ENCODE data around the gene KRT85.

KRT85 gene

DNA sequence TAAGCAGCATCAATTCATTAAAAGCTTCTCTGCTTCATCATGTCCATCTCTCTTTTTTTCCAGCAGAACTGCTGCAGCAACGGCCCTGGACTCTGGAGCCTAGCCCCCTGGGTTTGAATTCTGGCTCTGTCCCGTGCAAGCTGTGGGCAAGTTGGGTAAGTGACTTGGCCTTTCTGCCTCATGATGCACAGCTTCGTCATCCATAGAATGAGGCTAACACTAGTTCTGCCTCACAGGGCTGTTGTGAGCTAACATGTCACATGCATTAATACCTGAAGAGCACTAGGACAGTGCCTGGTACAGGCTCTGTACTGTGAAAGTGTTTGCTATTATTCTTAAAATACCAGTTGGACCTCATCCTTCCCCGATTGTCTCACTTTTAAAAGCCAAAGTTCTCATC, 34.6 kb upstream of the KRT85 start:
- Histone ChIP-seq H3K36me3 (ENCODE audit: control insufficient read depth in 2 of 2, insufficient read depth in 1 of 2, low read length in 2 of 2) (no peaks in the 10 kb centered on the region), H3K9me3 (ENCODE audit: control insufficient read depth, insufficient read depth, low read depth, low read length) (no peaks in the 10 kb centered on the region), H3K4me3 (ENCODE audit: low read depth, low read length) (no peak overlapping the region), H3K27ac (ENCODE audit: extremely low read depth, low read depth, low read length) (no peak overlapping the region), H3K4me1 (ENCODE audit: control insufficient read depth, insufficient read depth, low read length) (no peaks in the 10 kb centered on the region)
- CTCF ChIA-PET: interaction anchor here (0.6 to 1.2 kb wide), 3 partner anchors 12 to 460 kb away, joined by 3 to 4 read pairs (median 3); no protein-coding TSS in a partner anchor
- TF ChIP-seq WT1 (tag by site-specific recombination; IDR thresholded peaks at IDR 0.05): no peak
- no peak for TF ChIP-seq ZBTB21 (tag by site-specific recombination; IDR thresholded peaks at IDR 0.05)
- TF ChIP-seq ZNF785 (tag by site-specific recombination; IDR thresholded peaks at IDR 0.05): no peak
- TF ChIP-seq, protein P1, sequence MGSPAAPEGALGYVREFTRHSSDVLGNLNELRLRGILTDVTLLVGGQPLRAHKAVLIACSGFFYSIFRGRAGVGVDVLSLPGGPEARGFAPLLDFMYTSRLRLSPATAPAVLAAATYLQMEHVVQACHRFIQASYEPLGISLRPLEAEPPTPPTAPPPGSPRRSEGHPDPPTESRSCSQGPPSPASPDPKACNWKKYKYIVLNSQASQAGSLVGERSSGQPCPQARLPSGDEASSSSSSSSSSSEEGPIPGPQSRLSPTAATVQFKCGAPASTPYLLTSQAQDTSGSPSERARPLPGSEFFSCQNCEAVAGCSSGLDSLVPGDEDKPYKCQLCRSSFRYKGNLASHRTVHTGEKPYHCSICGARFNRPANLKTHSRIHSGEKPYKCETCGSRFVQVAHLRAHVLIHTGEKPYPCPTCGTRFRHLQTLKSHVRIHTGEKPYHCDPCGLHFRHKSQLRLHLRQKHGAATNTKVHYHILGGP (tag by site-specific recombination; IDR thresholded peaks at IDR 0.05): no peak
- TF ChIP-seq ZFP41 (tag by site-specific recombination; IDR thresholded peaks at IDR 0.05; ENCODE audit: borderline replicate concordance): no peak
- TF ChIP-seq ZNF24 (tag by site-specific recombination; IDR thresholded peaks at IDR 0.05): no peak
- no peak for TF ChIP-seq ZNF202 (tag by site-specific recombination; IDR thresholded peaks at IDR 0.05; ENCODE audit: borderline replicate concordance)
- no peak for TF ChIP-seq ZSCAN16 (tag by site-specific recombination; IDR thresholded peaks at IDR 0.05)
- TF ChIP-seq ZFP3 (tag by site-specific recombination; IDR thresholded peaks at IDR 0.05; ENCODE audit: low read depth): no peak
- TF ChIP-seq SP3 (tag by site-specific recombination; IDR thresholded peaks at IDR 0.05): no peak
- TF ChIP-seq ZNF777 (tag by site-specific recombination; IDR thresholded peaks at IDR 0.05; ENCODE audit: borderline replicate concordance): no peak
- TF ChIP-seq ZNF239 (tag by site-specific recombination; IDR thresholded peaks at IDR 0.05): no peak
- no peak for TF ChIP-seq SCRT1 (tag by site-specific recombination; IDR thresholded peaks at IDR 0.05; ENCODE audit: borderline replicate concordance)
- TF ChIP-seq MEIS1 (CRISPR knock-in tag; IDR thresholded peaks at IDR 0.05; ENCODE audit: borderline replicate concordance): no peak
- POLR2A ChIA-PET: no interaction called here

DNA sequence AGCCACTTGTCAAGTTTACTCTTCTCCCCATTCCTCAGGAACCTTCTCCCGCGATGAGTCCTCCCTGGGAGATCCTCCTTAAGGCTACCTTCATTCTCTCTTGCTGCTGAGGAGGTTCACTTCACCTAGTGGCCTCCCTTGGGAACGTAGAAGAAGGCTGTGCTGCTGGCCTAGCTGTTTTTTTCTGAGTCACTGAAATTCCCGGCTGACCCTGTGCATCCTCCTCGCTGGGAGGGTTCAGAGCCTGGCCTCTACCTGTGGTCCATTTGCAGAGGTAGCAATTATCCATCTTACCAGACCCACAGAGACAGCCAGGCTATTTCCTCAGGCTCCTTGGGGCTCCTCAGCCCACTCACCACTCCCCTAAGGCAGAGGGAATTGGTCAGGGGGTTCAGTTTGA, 34.2 kb upstream of the KRT85 start:
- Histone ChIP-seq H3K9me3 (ENCODE audit: control insufficient read depth, insufficient read depth, low read depth, low read length) (no peaks in the 10 kb centered on the region), H3K27ac (ENCODE audit: extremely low read depth, low read depth, low read length) (no peak overlapping the region), H3K4me3 (ENCODE audit: low read depth, low read length) (no peak overlapping the region), H3K36me3 (ENCODE audit: control insufficient read depth in 2 of 2, insufficient read depth in 1 of 2, low read length in 2 of 2) (no peaks in the 10 kb centered on the region), H3K4me1 (ENCODE audit: control insufficient read depth, insufficient read depth, low read length) (no peaks in the 10 kb centered on the region)
- CTCF ChIA-PET: interaction anchor here (0.7 to 1.2 kb wide), 6 partner anchors 12 to 477 kb away, joined by 3 to 7 read pairs (median 4); no protein-coding TSS in a partner anchor
- POLR2A ChIA-PET: no interaction called here
- no peak for TF ChIP-seq ZBTB17 (tag by site-specific recombination; IDR thresholded peaks at IDR 0.05)
- no peak for TF ChIP-seq MYNN (tag by site-specific recombination; IDR thresholded peaks at IDR 0.05; ENCODE audit: borderline replicate concordance)
- TF ChIP-seq ZNF266 (tag by site-specific recombination; IDR thresholded peaks at IDR 0.05; ENCODE audit: low read depth): no peak
- TF ChIP-seq, protein P2, sequence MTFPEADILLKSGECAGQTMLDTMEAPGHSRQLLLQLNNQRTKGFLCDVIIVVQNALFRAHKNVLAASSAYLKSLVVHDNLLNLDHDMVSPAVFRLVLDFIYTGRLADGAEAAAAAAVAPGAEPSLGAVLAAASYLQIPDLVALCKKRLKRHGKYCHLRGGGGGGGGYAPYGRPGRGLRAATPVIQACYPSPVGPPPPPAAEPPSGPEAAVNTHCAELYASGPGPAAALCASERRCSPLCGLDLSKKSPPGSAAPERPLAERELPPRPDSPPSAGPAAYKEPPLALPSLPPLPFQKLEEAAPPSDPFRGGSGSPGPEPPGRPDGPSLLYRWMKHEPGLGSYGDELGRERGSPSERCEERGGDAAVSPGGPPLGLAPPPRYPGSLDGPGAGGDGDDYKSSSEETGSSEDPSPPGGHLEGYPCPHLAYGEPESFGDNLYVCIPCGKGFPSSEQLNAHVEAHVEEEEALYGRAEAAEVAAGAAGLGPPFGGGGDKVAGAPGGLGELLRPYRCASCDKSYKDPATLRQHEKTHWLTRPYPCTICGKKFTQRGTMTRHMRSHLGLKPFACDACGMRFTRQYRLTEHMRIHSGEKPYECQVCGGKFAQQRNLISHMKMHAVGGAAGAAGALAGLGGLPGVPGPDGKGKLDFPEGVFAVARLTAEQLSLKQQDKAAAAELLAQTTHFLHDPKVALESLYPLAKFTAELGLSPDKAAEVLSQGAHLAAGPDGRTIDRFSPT (tag by site-specific recombination; IDR thresholded peaks at IDR 0.05): no peak
- TF ChIP-seq ZNF211 (tag by site-specific recombination; IDR thresholded peaks at IDR 0.05; ENCODE audit: low read depth): no peak
- TF ChIP-seq, protein P3, sequence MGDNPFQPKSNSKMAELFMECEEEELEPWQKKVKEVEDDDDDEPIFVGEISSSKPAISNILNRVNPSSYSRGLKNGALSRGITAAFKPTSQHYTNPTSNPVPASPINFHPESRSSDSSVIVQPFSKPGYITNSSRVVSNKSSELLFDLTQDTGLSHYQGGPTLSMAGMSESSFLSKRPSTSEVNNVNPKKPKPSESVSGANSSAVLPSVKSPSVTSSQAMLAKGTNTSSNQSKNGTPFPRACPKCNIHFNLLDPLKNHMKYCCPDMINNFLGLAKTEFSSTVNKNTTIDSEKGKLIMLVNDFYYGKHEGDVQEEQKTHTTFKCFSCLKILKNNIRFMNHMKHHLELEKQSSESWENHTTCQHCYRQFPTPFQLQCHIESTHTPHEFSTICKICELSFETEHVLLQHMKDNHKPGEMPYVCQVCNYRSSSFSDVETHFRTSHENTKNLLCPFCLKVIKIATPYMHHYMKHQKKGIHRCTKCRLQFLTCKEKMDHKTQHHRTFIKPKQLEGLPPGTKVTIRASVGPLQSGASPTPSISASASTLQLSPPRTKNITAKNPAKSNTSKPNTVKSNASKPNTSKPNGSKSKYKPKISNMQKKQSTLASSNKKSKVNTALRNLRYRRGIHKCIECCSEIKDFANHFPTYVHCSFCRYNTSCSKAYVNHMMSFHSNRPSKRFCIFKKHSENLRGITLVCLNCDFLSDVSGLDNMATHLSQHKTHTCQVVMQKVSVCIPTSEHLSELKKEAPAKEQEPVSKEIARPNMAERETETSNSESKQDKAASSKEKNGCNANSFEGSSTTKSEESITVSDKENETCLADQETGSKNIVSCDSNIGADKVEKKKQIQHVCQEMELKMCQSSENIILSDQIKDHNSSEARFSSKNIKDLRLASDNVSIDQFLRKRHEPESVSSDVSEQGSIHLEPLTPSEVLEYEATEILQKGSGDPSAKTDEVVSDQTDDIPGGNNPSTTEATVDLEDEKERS (tag by site-specific recombination; IDR thresholded peaks at IDR 0.05): no peak
- TF ChIP-seq, protein P4, sequence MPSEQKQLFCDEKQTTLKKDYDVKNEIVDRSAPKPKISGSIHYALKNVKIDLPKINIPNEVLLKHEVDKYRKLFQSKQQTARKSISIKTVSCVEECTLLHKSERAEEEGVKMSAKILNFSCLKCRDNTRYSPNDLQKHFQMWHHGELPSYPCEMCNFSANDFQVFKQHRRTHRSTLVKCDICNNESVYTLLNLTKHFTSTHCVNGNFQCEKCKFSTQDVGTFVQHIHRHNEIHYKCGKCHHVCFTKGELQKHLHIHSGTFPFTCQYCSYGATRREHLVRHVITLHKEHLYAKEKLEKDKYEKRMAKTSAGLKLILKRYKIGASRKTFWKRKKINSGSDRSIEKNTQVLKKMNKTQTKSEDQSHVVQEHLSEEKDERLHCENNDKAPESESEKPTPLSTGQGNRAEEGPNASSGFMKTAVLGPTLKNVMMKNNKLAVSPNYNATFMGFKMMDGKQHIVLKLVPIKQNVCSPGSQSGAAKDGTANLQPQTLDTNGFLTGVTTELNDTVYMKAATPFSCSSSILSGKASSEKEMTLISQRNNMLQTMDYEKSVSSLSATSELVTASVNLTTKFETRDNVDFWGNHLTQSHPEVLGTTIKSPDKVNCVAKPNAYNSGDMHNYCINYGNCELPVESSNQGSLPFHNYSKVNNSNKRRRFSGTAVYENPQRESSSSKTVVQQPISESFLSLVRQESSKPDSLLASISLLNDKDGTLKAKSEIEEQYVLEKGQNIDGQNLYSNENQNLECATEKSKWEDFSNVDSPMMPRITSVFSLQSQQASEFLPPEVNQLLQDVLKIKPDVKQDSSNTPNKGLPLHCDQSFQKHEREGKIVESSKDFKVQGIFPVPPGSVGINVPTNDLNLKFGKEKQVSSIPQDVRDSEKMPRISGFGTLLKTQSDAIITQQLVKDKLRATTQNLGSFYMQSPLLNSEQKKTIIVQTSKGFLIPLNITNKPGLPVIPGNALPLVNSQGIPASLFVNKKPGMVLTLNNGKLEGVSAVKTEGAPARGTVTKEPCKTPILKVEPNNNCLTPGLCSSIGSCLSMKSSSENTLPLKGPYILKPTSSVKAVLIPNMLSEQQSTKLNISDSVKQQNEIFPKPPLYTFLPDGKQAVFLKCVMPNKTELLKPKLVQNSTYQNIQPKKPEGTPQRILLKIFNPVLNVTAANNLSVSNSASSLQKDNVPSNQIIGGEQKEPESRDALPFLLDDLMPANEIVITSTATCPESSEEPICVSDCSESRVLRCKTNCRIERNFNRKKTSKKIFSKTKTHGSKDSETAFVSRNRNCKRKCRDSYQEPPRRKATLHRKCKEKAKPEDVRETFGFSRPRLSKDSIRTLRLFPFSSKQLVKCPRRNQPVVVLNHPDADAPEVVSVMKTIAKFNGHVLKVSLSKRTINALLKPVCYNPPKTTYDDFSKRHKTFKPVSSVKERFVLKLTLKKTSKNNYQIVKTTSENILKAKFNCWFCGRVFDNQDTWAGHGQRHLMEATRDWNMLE (tag by site-specific recombination; conservative IDR thresholded peaks at IDR 0.05; ENCODE audit: low read depth): no peak
- TF ChIP-seq, protein P5, sequence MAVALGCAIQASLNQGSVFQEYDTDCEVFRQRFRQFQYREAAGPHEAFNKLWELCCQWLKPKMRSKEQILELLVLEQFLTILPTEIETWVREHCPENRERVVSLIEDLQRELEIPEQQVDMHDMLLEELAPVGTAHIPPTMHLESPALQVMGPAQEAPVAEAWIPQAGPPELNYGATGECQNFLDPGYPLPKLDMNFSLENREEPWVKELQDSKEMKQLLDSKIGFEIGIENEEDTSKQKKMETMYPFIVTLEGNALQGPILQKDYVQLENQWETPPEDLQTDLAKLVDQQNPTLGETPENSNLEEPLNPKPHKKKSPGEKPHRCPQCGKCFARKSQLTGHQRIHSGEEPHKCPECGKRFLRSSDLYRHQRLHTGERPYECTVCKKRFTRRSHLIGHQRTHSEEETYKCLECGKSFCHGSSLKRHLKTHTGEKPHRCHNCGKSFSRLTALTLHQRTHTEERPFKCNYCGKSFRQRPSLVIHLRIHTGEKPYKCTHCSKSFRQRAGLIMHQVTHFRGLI (tag by site-specific recombination; IDR thresholded peaks at IDR 0.05): no peak
- no peak for TF ChIP-seq ZNF843 (tag by site-specific recombination; IDR thresholded peaks at IDR 0.05)
